HG02798 (cell line): ENCODE data around the gene ZDHHC7.

Experiments
- ATAC-seq: cut with Tn5 transposase; IDR thresholded peaks from one replicate; pipeline ENCODE4 v1.9.1; 2021; ENCODE audit warnings: mild to moderate bottlenecking; ENCODE audit not compliant: unreplicated experiment, poor library complexity

ZDHHC7 gene

DNA sequence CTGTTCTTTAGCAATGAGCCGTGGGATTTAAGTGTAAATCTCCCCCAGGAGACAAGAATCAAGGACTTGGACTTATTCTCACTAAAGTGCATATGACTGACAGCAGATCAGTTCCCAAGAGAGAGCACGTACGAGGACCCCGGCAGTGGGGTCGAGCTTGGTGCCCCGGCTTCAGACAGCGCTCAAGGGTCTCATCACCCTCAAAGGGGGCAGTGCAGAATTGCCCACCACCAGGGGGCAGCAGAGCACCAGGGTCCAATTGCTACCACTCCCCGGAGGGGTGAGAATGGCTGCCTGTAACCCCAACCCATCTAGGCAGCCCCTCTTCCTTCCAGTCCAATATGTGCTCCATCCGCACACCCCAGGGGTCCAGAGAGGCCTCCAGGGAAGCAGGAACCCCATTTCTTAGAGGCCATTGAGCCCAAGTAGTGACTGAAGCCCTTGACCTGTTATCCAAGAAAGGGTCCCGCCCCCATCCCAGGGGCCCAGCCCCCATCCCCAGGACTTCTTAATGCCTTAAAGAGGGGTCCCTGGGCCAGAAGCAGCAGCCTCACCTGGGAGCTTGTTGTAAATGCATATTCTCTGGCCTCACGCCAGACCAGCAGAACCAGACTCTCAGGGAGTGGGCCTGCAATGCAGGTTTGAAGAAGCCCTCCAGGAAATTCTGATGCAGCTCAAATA is 86.1 kb downstream of the ZDHHC7 start:
- ATAC-seq, result no peak

DNA sequence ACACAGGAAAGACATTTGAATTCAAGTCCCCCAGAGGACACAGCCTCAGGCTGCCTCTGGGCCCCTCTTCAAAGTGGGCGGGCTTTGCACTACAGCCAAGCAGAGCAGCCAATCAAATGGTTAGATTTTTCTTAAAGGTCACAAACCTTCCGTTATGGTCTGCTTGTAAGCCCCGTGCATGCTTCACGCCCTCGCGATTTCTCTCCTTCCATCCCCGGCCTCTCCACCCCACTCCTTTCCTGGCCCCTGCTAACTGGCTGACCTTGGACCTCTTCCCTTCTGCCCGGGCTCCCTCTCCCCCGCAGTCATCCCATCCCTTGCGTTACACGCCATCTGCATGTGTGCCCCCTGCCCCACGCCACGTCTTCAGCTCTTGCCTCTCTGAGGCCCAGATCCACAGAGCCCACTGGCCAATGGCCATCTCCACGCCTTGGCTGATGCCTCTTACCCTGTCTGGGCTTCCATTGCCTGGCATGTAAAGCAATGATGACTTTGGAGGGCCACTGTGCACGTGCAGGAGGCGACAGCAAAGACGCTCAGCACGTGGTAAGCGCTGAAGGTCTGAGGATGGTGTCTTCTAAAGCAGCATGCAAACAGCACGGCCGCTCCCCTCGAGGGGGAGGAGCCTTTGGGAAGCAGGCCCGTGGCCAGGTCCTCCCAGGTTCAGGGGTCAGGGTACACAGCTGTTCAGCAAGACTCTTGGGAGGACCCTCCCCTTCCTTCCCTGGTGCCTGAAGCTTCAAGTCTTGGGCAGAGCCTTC is 86.8 kb downstream of the ZDHHC7 start:
- ATAC-seq, result no peak
